ENCODE measurements around the gene ABCG1. TPM values are rescaled to one million over a fixed set of nuclear protein-coding genes. Genes with fewer than 3 reads are reported as not detected.

ABCG1 gene
- total and polyA plus RNA-seq, 4 donors = 11.5 to 65.0 (median 35.0) TPM

- Histone ChIP-seq H3K27ac (ENCODE audit: low read depth in 1 of 2, low read length in 1 of 2) (no peak overlapping the region), H3K4me3 (no peak overlapping the region), H3K9me3 (ENCODE audit: control insufficient read depth in 4 of 4, insufficient read depth in 3 of 4, low read length in 3 of 4) (no peaks in the 10 kb centered on the region), H3K36me3 (ENCODE audit: control insufficient read depth in 4 of 4, insufficient read depth in 4 of 4, low read length in 4 of 4) (no peaks in the 10 kb centered on the region), H3K4me1 (ENCODE audit: control insufficient read depth in 5 of 5, insufficient read depth in 5 of 5, low read length in 5 of 5) (peaks cover 0 to 8% (median 2%) of the 10 kb centered on the region in 5 donors), H3K27me3 (ENCODE audit: control insufficient read depth in 3 of 3, insufficient read depth in 3 of 3, low read length in 2 of 3) (peaks cover 0 to 4% (median 0%) of the 10 kb centered on the region in 3 donors), H3K9ac (ENCODE audit: insufficient read depth in 1 of 2, low read length in 2 of 2) (no peak overlapping the region)
- no peak for TF ChIP-seq CTCF (IDR thresholded peaks at IDR 0.05; ENCODE audit: control extremely low read depth, extremely low read depth)
- no peak for ATAC-seq (ENCODE audit: insufficient read depth, low FRiP score)
- WGBS, 2 donors = 74 to 83% methylated on average over 19 of the region's 19 CpGs
- no peak for DNase-seq
Observed at GRCh38 chr21:42250422-42251403, 31.8 kb downstream of the ABCG1 start.

- H3K27me3 ChIP-seq (ENCODE audit: control insufficient read depth in 3 of 3, insufficient read depth in 3 of 3, low read length in 2 of 3) = peaks cover 0 to 4% (median 0%) of the 10 kb centered on the region in 3 donors
- no peaks in the 10 kb centered on the region for H3K36me3 ChIP-seq (ENCODE audit: control insufficient read depth in 4 of 4, insufficient read depth in 4 of 4, low read length in 4 of 4)
- H3K9ac ChIP-seq (ENCODE audit: insufficient read depth in 1 of 2, low read length in 2 of 2) = no peak overlapping the region
- H3K4me3 ChIP-seq = no peak overlapping the region
- TF ChIP-seq CTCF (IDR thresholded peaks at IDR 0.05; ENCODE audit: control extremely low read depth, extremely low read depth) = no peak
- DNase-seq (peak in 1 of 3 donors; percentile 44), ATAC-seq (ENCODE audit: insufficient read depth, low FRiP score) (no peak)
- H3K4me1 ChIP-seq (ENCODE audit: control insufficient read depth in 5 of 5, insufficient read depth in 5 of 5, low read length in 5 of 5) = peaks cover 0 to 8% (median 2%) of the 10 kb centered on the region in 5 donors
- WGBS, 2 donors = 84 to 86% methylated on average over 13 of the region's 13 CpGs
- H3K27ac ChIP-seq (ENCODE audit: low read depth in 1 of 2, low read length in 1 of 2) = no peak overlapping the region
- H3K9me3 ChIP-seq (ENCODE audit: control insufficient read depth in 4 of 4, insufficient read depth in 3 of 4, low read length in 3 of 4) = no peaks in the 10 kb centered on the region
Observed at GRCh38 chr21:42251654-42252324, 32.8 kb downstream of the ABCG1 start.

- H3K9ac ChIP-seq (ENCODE audit: insufficient read depth in 1 of 2, low read length in 2 of 2) = no peak overlapping the region
- H3K27me3 ChIP-seq (ENCODE audit: control insufficient read depth in 3 of 3, insufficient read depth in 3 of 3, low read length in 2 of 3) = peaks cover 0 to 4% (median 0%) of the 10 kb centered on the region in 3 donors
- 84 to 96% methylated on average over 8 of the region's 8 CpGs for WGBS, 2 donors
- no peak overlapping the region for H3K27ac ChIP-seq (ENCODE audit: low read depth in 1 of 2, low read length in 1 of 2)
- H3K4me3 ChIP-seq = no peak overlapping the region
- DNase-seq (no peak), ATAC-seq (ENCODE audit: insufficient read depth, low FRiP score) (no peak)
- no peak for TF ChIP-seq CTCF (IDR thresholded peaks at IDR 0.05; ENCODE audit: control extremely low read depth, extremely low read depth)
- no peaks in the 10 kb centered on the region for H3K9me3 ChIP-seq (ENCODE audit: control insufficient read depth in 4 of 4, insufficient read depth in 3 of 4, low read length in 3 of 4)
- no peaks in the 10 kb centered on the region for H3K36me3 ChIP-seq (ENCODE audit: control insufficient read depth in 4 of 4, insufficient read depth in 4 of 4, low read length in 4 of 4)
- H3K4me1 ChIP-seq (ENCODE audit: control insufficient read depth in 5 of 5, insufficient read depth in 5 of 5, low read length in 5 of 5) = peaks cover 0 to 9% (median 2%) of the 10 kb centered on the region in 5 donors
Observed at GRCh38 chr21:42252325-42252654, 33.4 kb downstream of the ABCG1 start.
